NCI-H774 (cell line): Measurements from ENCODE around the gene WDR53.
"Not testable (repeated sequence)": the region's sequence is repeated elsewhere in the genome, so short reads cannot be mapped to it uniquely, and the experiment has no call there.

Experiments
- DNase-seq: peaks from one replicate; lab custom pipeline; 2025; lab: John Stamatoyannopoulos, UW

Gene WDR53

GRCh38 chr3:196568246-196569002 lies at the start of gene WDR53, which contains the start of gene FBXO45:
Gene WDR53 (minus strand): TSS chr3:196568554. CDS start chr3:196561475, 7,079 bp downstream.
Gene FBXO45 (plus strand): TSS chr3:196568660. CDS start chr3:196568985, 325 bp downstream.
- DNase-seq: peak; percentile 99

GRCh38 chr3:196617256-196617655 lies 48.9 kb upstream of the WDR53 start:
- DNase-seq: no peak

- DNase-seq: not testable (repeated sequence)
These were observed 46.9 kb upstream of the WDR53 start for GRCh38 chr3:196615234-196615633.

DNA sequence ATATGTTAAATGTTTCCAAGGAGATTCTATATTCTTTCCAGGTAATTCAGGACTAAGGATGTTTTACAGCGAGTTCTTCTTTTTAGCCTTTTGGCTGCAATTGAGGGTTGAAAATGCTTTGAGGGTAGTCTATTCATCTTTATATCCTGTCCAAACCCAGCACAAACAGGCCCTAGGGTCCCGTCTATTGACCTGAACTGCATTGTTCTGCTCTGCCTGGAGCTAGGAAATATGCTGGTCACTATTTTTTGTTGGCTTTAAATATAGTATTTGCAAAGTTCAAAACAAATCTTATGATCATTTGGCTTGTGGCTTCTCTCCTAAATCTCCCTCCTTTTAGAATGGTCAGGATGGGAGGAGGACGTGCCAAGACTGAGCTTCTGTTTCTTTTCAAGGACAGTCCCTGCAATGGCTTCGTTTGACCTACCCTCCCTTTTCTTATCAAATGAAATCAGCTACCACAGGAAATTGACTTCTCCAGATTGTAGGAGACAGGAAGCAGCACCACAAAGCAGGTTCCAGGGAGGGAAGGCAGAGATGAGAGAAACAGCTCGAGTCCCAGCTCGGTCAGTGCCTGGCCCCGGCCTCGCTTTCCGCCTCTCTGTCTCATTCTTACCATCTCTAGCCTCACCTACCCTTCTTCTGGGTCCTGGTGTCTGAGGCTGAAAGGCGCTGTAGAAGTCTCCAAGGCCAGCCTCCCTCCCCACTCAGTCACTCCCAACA lies 43.6 kb upstream of the WDR53 start:
- DNase-seq: no peak

GRCh38 chr3:196609805-196610515 lies 41.6 kb upstream of the WDR53 start:
- no peak for DNase-seq

GRCh38 chr3:196609343-196609775 lies 41.0 kb upstream of the WDR53 start:
- DNase-seq: peak; percentile 95

- DNase-seq: no peak
These were observed 40.3 kb upstream of the WDR53 start for GRCh38 chr3:196608693-196609092.

- DNase-seq: no peak
These were observed 36.2 kb upstream of the WDR53 start for GRCh38 chr3:196604548-196604947.

DNA sequence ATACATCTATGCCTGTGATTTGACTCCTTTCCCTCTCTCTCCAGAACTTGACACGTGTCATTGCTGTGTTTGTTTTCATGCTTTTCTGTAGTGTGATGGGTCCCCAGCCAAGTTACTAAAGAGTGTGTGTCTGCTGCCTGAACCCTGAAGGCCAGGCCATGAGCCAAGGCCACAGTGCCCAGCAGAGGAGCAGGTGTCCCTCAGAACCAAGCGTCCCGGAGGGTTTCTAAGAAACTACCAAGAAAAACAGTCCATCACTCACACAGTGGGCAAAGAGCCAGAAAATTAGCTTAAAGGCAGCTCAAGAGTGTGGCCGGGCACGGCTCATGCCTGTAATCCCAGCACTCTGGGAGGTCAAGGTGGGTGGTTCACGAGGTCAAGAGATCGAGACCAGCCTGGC lies 35.3 kb upstream of the WDR53 start:
- no peak for DNase-seq

DNA sequence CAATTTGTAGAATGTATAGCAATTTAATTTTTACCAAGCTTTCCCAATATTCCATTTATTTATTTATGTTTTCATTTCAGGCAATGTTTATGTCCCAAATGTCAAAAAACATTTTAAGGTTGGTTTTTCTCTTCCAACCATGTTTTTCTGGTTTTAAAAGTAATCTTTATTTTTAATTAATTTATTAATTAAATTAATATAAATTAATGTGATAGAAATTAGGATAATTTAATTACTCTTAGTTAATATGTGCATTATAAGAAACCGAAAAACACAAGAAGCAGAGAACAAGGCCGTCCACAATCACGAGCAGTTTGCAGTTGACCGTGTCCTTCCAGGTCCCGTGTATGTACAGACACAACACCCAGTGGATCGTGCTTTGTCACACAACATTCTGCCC lies 34.3 kb upstream of the WDR53 start:
- no peak for DNase-seq

DNA sequence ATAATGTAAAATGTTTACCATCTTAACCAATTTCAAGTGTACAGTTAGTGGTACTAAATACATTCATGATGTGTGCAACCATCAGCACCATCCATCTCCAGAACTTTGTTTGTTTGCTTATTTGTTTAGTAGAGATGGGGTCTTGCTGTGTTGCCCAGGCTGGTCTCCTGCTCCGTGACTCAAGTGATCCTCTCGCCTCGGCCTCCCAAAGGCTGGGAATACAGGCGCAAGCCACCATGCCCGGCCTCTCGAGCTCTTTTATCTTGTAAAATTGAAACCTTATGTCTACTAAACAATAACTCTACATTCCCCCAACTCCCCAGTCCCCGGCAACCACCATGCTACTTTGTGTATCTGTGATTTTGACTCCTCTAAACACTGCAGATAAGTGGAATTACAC lies 32.0 kb upstream of the WDR53 start:
- no peak for DNase-seq

- no peak for DNase-seq
These were observed 31.4 kb upstream of the WDR53 start for GRCh38 chr3:196599734-196600128.

GRCh38 chr3:196597971-196598733 lies 29.8 kb upstream of the WDR53 start:
- not testable (repeated sequence) for DNase-seq

GRCh38 chr3:196596355-196596754 lies 28.0 kb upstream of the WDR53 start:
- no peak for DNase-seq

GRCh38 chr3:196590279-196590678 lies 21.9 kb upstream of the WDR53 start:
- no peak for DNase-seq

GRCh38 chr3:196585044-196585757 lies 16.8 kb upstream of the WDR53 start:
- DNase-seq: no peak

GRCh38 chr3:196572389-196572788 lies 4.0 kb upstream of the WDR53 start:
- no peak for DNase-seq

GRCh38 chr3:196570332-196570731 lies 2.0 kb upstream of the WDR53 start:
- DNase-seq: not testable (repeated sequence)

DNA sequence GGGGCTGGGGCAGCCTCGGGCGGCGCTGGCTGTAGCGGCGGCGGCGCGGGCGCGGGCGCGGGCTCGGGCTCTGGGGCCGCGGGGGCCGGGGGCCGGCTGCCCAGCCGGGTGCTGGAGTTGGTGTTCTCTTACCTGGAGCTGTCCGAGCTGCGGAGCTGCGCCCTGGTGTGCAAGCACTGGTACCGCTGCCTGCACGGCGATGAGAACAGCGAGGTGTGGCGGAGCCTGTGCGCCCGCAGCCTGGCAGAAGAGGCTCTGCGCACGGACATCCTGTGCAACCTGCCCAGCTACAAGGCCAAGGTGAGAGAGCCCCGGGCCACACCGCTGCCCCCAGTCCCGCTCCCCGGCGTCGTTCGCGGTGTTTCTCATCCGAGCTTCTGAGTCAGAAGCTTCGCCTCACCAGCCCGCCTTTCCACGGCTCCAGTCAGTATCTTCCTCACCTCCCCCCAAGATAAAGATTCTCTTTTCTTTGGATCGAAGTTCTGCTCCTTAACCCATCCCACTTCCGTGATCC lies 706 bp upstream of the WDR53 start:
- peak; percentile 28 for DNase-seq

- DNase-seq: no peak
These were observed 4.6 kb downstream of the WDR53 start for GRCh38 chr3:196563721-196564225.

DNA sequence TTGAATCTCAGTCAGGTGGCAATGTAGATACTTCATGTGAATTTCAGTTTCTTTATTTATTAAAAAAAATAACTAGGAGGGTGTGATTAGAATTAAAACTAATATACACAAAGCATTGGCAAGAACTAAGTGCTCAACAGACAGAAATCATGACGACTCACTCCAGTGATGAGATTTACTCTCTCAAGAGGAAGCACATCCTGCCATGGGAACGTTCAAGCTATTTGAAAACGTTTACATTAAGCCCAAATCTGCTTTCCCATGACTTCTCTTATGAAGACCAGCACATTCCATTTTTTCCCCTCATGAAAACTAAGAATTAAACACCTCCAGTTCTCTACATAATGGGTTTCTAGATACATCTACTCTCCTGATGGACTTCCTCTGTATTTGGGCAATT lies 8.5 kb downstream of the WDR53 start:
- DNase-seq: no peak
